Colonic mucosa (tissue), 4 donors: ENCODE measurements around the gene SPATA20. TPM values are rescaled to one million over a fixed set of nuclear protein-coding genes. Genes with fewer than 3 reads are reported as not detected.

Experiments
- DNase-seq: peaks from one replicate; pipeline ENCODE4 v3.0.0-alpha.2; 2020
- H3K27ac ChIP-seq: fragments of 200-600 bp; one replicate; pipeline ENCODE4 v1.8.0; 2021
- H3K27me3 ChIP-seq: fragments of 200-600 bp; one replicate; pipeline ENCODE4 v1.8.0; 2021
- H3K36me3 ChIP-seq: fragments of 200-600 bp; one replicate; pipeline ENCODE4 v1.8.0; 2021
- H3K4me1 ChIP-seq: fragments of 200-600 bp; one replicate; pipeline ENCODE4 v1.8.0; 2021; ENCODE audit warnings: mild to moderate bottlenecking
- H3K4me3 ChIP-seq: fragments of 200-600 bp; one replicate; pipeline ENCODE4 v1.8.0; 2021
- H3K9ac ChIP-seq, 2 donors: one replicate each; pipeline ENCODE4 v1.7.0; 2013; ENCODE audit warnings: control low read depth in 2 of 2, low read depth in 2 of 2, low read length in 2 of 2
- H3K9me3 ChIP-seq: fragments of 200-600 bp; one replicate; pipeline ENCODE4 v1.8.0; 2021
- intact Hi-C: fragments of 100-400 bp; cut with DNase I; formaldehyde crosslinking; loops from one replicate; pipeline ENCODE4 v1.14.1; 2022
- total RNA-seq, 2 donors: library from RNA; stranded (reverse); fragmentation: NEBNext Ultra II Directional in 1 of 2; extraction: Animal tissue kit (Norgen Biotek cat#: 25700) in 1 of 2; gene quantifications; one replicate each; pipeline ENCODE4 v1.2.1, GENCODE V29; 2021
- TF ChIP-seq, protein P1 (sequence below): fragments of 200-600 bp; IDR thresholded peaks from one replicate; pipeline ENCODE4 v1.8.0; 2022; ENCODE audit warnings: antibody characterized with exemption, mild to moderate bottlenecking
- donor health status: healthy.
- donor health status: DM: no; HTN: no; CAD: no.
- donor health status: DM: no; HTN: no; CAD: no.

SPATA20 gene
- total RNA-seq, 2 donors from 2014 or later = 41.6 to 53.1 TPM

DNA sequence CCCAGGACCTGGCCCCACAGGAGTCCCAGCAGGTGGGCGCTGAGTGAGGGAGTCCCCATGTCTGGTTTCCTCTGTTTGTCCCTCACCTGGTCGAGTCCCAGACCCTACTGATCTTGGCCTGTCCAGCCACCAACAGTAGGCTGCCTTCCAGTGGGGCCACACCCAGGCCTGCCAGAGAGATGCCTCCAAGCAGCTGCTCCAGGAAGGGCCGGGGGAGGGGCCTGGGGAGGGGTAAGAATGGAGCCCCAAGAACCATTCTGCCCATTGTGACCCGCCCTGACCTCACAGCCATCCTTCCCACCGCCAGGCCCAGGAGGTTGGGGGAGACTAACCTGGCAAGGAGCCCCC, 736 bp downstream of the SPATA20 start:
- peak overlapping the region; percentile 81 for H3K27ac ChIP-seq
- DNase-seq = peak; percentile 77
- H3K27me3 ChIP-seq = no peaks in the 10 kb centered on the region
- H3K36me3 ChIP-seq = no peaks in the 10 kb centered on the region
- H3K9ac ChIP-seq = peak overlapping the region; percentile 80 to 82
- H3K4me3 ChIP-seq = peak overlapping the region; percentile 77
- TF ChIP-seq, protein P1, sequence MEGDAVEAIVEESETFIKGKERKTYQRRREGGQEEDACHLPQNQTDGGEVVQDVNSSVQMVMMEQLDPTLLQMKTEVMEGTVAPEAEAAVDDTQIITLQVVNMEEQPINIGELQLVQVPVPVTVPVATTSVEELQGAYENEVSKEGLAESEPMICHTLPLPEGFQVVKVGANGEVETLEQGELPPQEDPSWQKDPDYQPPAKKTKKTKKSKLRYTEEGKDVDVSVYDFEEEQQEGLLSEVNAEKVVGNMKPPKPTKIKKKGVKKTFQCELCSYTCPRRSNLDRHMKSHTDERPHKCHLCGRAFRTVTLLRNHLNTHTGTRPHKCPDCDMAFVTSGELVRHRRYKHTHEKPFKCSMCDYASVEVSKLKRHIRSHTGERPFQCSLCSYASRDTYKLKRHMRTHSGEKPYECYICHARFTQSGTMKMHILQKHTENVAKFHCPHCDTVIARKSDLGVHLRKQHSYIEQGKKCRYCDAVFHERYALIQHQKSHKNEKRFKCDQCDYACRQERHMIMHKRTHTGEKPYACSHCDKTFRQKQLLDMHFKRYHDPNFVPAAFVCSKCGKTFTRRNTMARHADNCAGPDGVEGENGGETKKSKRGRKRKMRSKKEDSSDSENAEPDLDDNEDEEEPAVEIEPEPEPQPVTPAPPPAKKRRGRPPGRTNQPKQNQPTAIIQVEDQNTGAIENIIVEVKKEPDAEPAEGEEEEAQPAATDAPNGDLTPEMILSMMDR = no peak
- no peaks in the 10 kb centered on the region for H3K4me1 ChIP-seq
- intact Hi-C loops = loop anchor here (5.0 to 10.0 kb wide), 2 partner anchors 295 to 407 kb away; no protein-coding TSS in a partner anchor
- H3K9me3 ChIP-seq = no peaks in the 10 kb centered on the region

DNA sequence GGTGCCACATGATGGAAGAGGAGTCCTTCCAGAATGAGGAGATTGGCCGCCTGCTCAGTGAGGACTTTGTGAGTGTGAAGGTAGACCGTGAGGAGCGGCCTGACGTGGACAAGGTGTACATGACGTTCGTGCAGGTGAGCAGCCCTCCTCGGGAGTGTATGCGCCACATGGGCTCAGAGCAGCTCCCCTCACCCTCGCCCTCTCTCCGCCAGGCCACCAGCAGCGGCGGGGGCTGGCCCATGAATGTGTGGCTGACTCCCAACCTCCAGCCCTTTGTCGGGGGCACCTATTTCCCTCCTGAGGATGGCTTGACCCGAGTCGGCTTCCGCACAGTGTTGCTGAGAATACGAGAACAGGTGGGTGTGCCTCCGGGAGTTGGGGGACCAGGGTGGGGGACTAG, 1.9 kb downstream of the SPATA20 start:
- Histone ChIP-seq H3K27ac (no peak overlapping the region), H3K4me3 (no peak overlapping the region), H3K9me3 (no peaks in the 10 kb centered on the region), H3K36me3 (no peaks in the 10 kb centered on the region), H3K4me1 (no peaks in the 10 kb centered on the region), H3K27me3 (no peaks in the 10 kb centered on the region), H3K9ac (no peak overlapping the region)
- TF ChIP-seq, protein P1 = no peak
- no peak for DNase-seq
- intact Hi-C loops = loop anchor here (5.0 to 10.0 kb wide), 2 partner anchors 293 to 406 kb away; no protein-coding TSS in a partner anchor

DNA sequence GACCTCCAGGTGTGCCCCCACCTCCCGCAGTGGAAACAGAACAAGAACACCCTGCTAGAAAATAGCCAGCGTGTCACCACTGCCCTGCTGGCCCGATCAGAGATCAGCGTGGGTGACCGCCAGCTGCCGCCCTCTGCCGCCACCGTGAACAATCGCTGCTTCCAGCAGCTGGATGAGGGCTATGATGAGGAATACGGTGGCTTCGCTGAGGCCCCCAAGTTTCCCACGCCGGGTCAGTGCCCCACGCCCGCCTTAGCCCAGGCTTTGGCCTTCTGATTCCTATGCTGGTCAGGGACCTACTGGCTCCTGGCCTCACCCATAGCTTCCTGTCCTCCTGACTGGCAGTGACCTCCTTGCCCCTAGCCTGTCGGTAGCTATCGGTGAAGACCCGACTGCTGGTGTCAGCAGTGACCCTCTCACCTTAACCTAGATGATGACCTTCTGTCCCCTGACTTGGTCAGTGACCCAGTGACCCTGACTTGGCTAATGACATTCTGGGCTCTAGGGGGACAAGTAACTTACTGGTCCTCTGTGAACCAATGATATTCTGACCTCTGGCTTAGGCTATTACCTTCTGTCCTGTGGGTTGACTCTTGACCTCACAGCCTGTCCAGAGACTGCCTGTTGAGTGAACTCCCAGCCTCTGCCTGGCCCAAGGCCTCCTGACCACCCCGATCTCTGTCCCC, 2.4 kb downstream of the SPATA20 start:
- Histone ChIP-seq H3K27me3 (no peaks in the 10 kb centered on the region), H3K4me1 (no peaks in the 10 kb centered on the region), H3K9me3 (no peaks in the 10 kb centered on the region), H3K9ac (no peak overlapping the region), H3K36me3 (no peaks in the 10 kb centered on the region), H3K27ac (no peak overlapping the region), H3K4me3 (no peak overlapping the region)
- TF ChIP-seq, protein P1 = no peak
- DNase-seq = no peak
- intact Hi-C loops = loop anchor here (5.0 to 10.0 kb wide), 2 partner anchors 293 to 405 kb away; no protein-coding TSS in a partner anchor

DNA sequence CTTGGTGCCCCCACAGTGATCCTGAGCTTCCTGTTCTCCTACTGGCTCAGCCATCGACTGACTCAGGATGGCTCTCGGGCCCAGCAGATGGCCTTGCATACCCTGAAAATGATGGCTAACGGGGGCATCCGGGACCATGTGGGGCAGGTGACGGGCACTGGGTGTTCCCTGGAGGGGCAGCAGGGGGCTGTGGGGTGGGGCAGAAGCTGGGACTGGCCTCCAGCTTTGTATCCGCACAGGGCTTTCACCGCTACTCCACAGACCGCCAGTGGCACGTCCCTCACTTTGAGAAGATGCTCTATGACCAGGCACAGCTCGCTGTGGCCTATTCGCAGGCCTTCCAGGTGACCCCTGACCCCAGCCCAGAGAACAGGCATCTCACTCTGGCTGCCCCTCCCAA, 3.0 kb downstream of the SPATA20 start:
- H3K27ac ChIP-seq = no peak overlapping the region
- intact Hi-C loops = loop anchor here (2.0 to 10.0 kb wide), 4 partner anchors 77 to 405 kb away; no protein-coding TSS in a partner anchor
- no peak for DNase-seq

DNA sequence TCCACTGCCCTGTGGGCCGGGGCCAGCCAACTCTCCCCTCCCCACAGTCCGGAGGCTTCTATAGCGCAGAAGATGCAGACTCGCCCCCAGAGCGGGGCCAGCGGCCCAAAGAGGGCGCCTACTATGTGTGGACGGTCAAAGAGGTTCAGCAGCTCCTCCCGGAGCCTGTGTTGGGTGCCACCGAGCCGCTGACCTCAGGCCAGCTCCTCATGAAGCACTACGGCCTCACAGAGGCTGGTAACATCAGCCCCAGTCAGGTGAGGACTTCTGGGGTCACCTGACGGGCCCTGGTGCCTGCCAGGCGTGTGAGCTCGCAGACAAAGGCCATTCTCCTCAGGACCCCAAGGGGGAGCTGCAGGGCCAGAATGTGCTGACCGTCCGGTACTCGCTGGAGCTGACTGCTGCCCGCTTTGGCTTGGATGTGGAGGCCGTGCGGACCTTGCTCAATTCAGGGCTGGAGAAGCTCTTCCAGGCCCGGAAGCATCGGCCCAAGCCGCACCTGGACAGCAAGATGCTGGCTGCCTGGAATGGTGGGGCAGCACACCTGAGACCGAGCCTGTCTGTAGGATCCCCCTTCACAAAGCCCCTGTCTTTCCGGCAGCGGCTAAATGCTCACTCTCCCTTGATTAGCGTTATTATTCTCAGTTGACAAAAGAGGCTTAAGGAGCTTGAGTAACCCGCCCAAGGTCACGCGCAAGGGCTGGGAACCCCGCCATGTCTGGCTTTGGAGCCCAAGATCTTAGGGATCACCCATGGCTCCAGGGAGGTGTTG, 3.9 kb downstream of the SPATA20 start:
- Histone ChIP-seq H3K9ac (no peak overlapping the region), H3K36me3 (no peaks in the 10 kb centered on the region), H3K27ac (no peak overlapping the region), H3K4me3 (no peak overlapping the region), H3K27me3 (no peaks in the 10 kb centered on the region), H3K4me1 (no peaks in the 10 kb centered on the region), H3K9me3 (no peaks in the 10 kb centered on the region)
- TF ChIP-seq, protein P1 = peak; percentile 77
- DNase-seq = peak; percentile 74
- intact Hi-C loops = loop anchor here (2.0 to 5.0 kb wide), 2 partner anchors 76 to 150 kb away; no protein-coding TSS in a partner anchor

More for the DNA sequence above, 3.0 kb downstream of the SPATA20 start:
- H3K4me1 ChIP-seq = no peaks in the 10 kb centered on the region
- H3K9ac ChIP-seq = no peak overlapping the region
- no peaks in the 10 kb centered on the region for H3K36me3 ChIP-seq
- no peaks in the 10 kb centered on the region for H3K9me3 ChIP-seq
- no peak overlapping the region for H3K4me3 ChIP-seq
- TF ChIP-seq, protein P1 = no peak
- H3K27me3 ChIP-seq = no peaks in the 10 kb centered on the region
